Measurements from ENCODE around the gene TAF6L. TPM values are rescaled to one million over a fixed set of nuclear protein-coding genes. Genes with fewer than 3 reads are reported as not detected.
A peak's percentile ranks its signal among the peaks of the same experiment; 100 is the strongest.

The TAF6L gene
- total and polyA plus RNA-seq, 9 of the 15 experiments (the other 6 are each of a cell fraction or from before 2014, with no cell fraction given): 0.04 to 45.5 (median 20.8) TPM

- TF ChIP-seq ZBTB7A (IDR thresholded peaks at IDR 0.05; ENCODE audit: borderline replicate concordance, control insufficient read depth, low read depth, low read length) (peak; percentile 23; the same call in 1 of the 2 replicates), CREB5 (CRISPR knock-in tag; IDR thresholded peaks at IDR 0.05) (no peak), NBN (IDR thresholded peaks at IDR 0.05; ENCODE audit: low read depth) (peak; percentile 20; the same call in 1 of the 2 replicates), RBM22 (IDR thresholded peaks at IDR 0.05; ENCODE audit: low read depth, low read length, poor library complexity, severe bottlenecking) (peak; percentile 64), RBFOX2 (IDR thresholded peaks at IDR 0.05; ENCODE audit: low read depth, low read length) (peak; percentile 96), PHF20 (IDR thresholded peaks at IDR 0.05; ENCODE audit: partially characterized antibody) (peak; percentile 36), ZNF316 (IDR thresholded peaks at IDR 0.05) (peak; percentile 41; the same call in 1 of the 2 replicates), CREB3 (tag; conservative IDR thresholded peaks at IDR 0.05; ENCODE audit: low read depth) (peak; percentile 94; the same call in 1 of the 2 replicates), HMG20A (CRISPR knock-in tag; conservative IDR thresholded peaks at IDR 0.05) (no peak), HMG20B (CRISPR knock-in tag; IDR thresholded peaks at IDR 0.05) (no peak), HCFC1 (IDR thresholded peaks at IDR 0.05; ENCODE audit: low read depth, low read length) (peak; percentile 33), FOXP4 (CRISPR knock-in tag; IDR thresholded peaks at IDR 0.05; ENCODE audit: borderline replicate concordance) (no peak)
- TF ChIP-seq, protein P1, sequence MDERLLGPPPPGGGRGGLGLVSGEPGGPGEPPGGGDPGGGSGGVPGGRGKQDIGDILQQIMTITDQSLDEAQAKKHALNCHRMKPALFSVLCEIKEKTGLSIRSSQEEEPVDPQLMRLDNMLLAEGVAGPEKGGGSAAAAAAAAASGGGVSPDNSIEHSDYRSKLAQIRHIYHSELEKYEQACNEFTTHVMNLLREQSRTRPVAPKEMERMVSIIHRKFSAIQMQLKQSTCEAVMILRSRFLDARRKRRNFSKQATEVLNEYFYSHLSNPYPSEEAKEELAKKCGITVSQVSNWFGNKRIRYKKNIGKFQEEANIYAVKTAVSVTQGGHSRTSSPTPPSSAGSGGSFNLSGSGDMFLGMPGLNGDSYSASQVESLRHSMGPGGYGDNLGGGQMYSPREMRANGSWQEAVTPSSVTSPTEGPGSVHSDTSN (CRISPR knock-in tag; IDR thresholded peaks at IDR 0.05; ENCODE audit: low read depth): peak; percentile 88
- TF ChIP-seq, protein P1 (tag; conservative IDR thresholded peaks at IDR 0.05; ENCODE audit: low read depth): peak; percentile 99
- TF ChIP-seq, protein P2, sequence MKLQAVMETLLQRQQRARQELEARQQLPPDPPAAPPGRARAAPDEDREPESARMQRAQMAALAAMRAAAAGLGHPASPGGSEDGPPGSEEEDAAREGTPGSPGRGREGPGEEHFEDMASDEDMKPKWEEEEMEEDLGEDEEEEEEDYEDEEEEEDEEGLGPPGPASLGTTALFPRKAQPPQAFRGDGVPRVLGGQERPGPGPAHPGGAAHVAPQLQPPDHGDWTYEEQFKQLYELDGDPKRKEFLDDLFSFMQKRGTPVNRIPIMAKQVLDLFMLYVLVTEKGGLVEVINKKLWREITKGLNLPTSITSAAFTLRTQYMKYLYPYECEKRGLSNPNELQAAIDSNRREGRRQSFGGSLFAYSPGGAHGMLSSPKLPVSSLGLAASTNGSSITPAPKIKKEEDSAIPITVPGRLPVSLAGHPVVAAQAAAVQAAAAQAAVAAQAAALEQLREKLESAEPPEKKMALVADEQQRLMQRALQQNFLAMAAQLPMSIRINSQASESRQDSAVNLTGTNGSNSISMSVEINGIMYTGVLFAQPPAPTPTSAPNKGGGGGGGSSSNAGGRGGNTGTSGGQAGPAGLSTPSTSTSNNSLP (IDR thresholded peaks at IDR 0.05; ENCODE audit: borderline replicate concordance, low read depth, low read length): peak; percentile 52; the same call in 1 of the 2 replicates
Measured at GRCh38 chr11:62831520-62832335, 60.5 kb downstream of the TAF6L start, which contains the start of gene STX5 (continued).
